Non-pigmented ciliary epithelial cell (primary cell): ENCODE results near the gene STARD7.

Experiments
- DNase-seq: peaks from one replicate; pipeline ENCODE4 v3.0.0-alpha.2; 2010; ENCODE audit warnings: low read depth

STARD7 gene

GRCh38 chr2:96135621-96136020 lies 73.0 kb downstream of the STARD7 start:
- no peak for DNase-seq

DNA sequence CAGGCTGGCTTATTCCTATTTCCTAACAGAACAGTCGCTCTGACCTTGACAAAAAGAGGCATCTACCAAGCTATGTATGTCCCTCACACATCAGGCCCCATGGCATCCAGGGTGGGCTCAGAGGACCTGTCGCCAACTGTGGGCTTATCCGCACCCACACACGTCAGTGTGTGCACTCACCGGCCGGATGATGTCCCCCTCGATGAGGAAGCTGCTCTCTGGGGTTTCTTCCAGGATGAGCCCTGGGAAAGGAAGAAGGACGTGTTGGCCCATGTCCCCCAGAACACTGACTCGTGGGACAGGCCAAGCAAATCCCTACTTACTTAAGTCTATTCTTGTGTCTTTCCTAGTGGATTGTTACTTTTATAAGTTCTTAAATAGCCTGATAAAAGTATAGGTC lies 73.5 kb downstream of the STARD7 start:
- no peak for DNase-seq
